HCT116 (cell line): ENCODE results near the gene CDK5R1. TPM values are rescaled to one million over a fixed set of nuclear protein-coding genes. Genes with fewer than 3 reads are reported as not detected.
"Not testable (repeated sequence)": the region's sequence is repeated elsewhere in the genome, so short reads cannot be mapped to it uniquely, and the experiment has no call there.

Source experiments
- ATAC-seq: fragments of 200-7000 bp; cut with Tn5 transposase; 2 replicates; pipeline ENCODE4 v1.9.1; 2020; ENCODE audit warnings: mild to moderate bottlenecking, moderate library complexity
- BruUV-seq: library from RNA; stranded (reverse); fragments of 400-500 nt; replicated peaks from 2 replicates; lab custom pipeline; 2021; lab: Mats Ljungman, UMichigan
- CTCF ChIA-PET: fragments of 300-600 bp; sonication (Branson Sonifier 250); formaldehyde crosslinking; loops from one replicate; lab custom pipeline; 2021; ENCODE audit warnings: antibody characterized with exemption; lab: Charles Lee
- POLR2A ChIA-PET: fragments of 300-600, 350-600 bp; sonication (Branson Sonifier 250); formaldehyde crosslinking; loops from one replicate; lab custom pipeline; 2021; ENCODE audit warnings: antibody characterized with exemption; lab: Charles Lee
- RAD21 ChIA-PET, 2 experiments: fragments of 300-600 bp; sonication (Branson Sonifier 250); formaldehyde crosslinking; loops; one replicate each; lab custom pipeline; 2023; ENCODE audit warnings: low total read pairs in 2 of 2; ENCODE audit not compliant: uncharacterized antibody in 2 of 2, unreplicated experiment in 2 of 2, low non-redundant PET in 1 of 2; lab: Charles Lee
- DNase-seq: peaks from one replicate; pipeline ENCODE4 v3.0.0-alpha.2; 2010; ENCODE audit warnings: low read depth, low spot score
- H2AFZ ChIP-seq: fragments of 200-600 bp; shearing (Covaris generic), sonication (generic); 2 replicates; pipeline ENCODE4 v1.6.1; 2017; ENCODE audit warnings: low read depth, mixed run types, mixed read lengths, antibody characterized with exemption, low read length; ENCODE audit not compliant: poor library complexity, severe bottlenecking
- H3K27ac ChIP-seq: 2 replicates; pipeline ENCODE4 v1.5.1; 2012; ENCODE audit warnings: low read depth, low read length
- H3K27me3 ChIP-seq: fragments of 200-600 bp; sonication (generic); 2 replicates; pipeline ENCODE4 v1.6.1; 2016; ENCODE audit warnings: mixed run types, low read length, mixed read lengths; ENCODE audit not compliant: insufficient read depth
- H3K36me3 ChIP-seq, 2 experiments: fragments of 200-500 bp in 1 of 2; fragments of 200-600 bp in 1 of 2; sonication (Bioruptor generic) in 1 of 2; sonication (generic) in 1 of 2; 2 replicates each; pipeline versions ENCODE4 v1.5.1 to v1.6.1; 2014 to 2016; ENCODE audit warnings: low read length in 2 of 2, inconsistent platforms in 1 of 2, mixed read lengths in 1 of 2, mixed run types in 1 of 2; ENCODE audit not compliant: insufficient read depth in 2 of 2, control insufficient read depth in 1 of 2
- H3K4me1 ChIP-seq, 2 experiments: fragments of 200-600 bp in 1 of 2; sonication (generic) in 1 of 2; 2 replicates each; pipeline versions ENCODE4 v1.5.1 to v1.6.1; 2012 to 2017; ENCODE audit warnings: low read length in 2 of 2, inconsistent platforms in 1 of 2, mild to moderate bottlenecking in 1 of 2, mixed read lengths in 1 of 2, mixed run types in 1 of 2, moderate library complexity in 1 of 2; ENCODE audit not compliant: insufficient read depth in 2 of 2, control insufficient read depth in 1 of 2
- H3K4me2 ChIP-seq: fragments of 200-600 bp; sonication (generic); 2 replicates; pipeline ENCODE4 v1.6.1; 2017; ENCODE audit warnings: mixed run types, low read length, mixed read lengths
- H3K4me3 ChIP-seq, 2 experiments: fragments of 200-600 bp in 1 of 2; sonication (generic) in 1 of 2; replicated peaks in 1 of 2; 2 replicates each; pipeline ENCODE4 v1.5.1; 2011 to 2016; ENCODE audit warnings: low read length in 2 of 2, control low read depth in 1 of 2, low read depth in 1 of 2, mild to moderate bottlenecking in 1 of 2, mixed read lengths in 1 of 2, mixed run types in 1 of 2
- H3K79me2 ChIP-seq: fragments of 200-600 bp; sonication (generic); 2 replicates; pipeline ENCODE4 v1.6.1; 2017; ENCODE audit warnings: mild to moderate bottlenecking, mixed run types, low read length, moderate library complexity, mixed read lengths; ENCODE audit not compliant: insufficient read depth
- H3K9ac ChIP-seq: fragments of 200-600 bp; sonication (generic); 2 replicates; pipeline ENCODE4 v1.6.1; 2016; ENCODE audit warnings: low read length, mixed read lengths
- H3K9me2 ChIP-seq: fragments of 200-600 bp; sonication (generic), shearing (Covaris generic); 2 replicates; pipeline ENCODE4 v1.6.1; 2017; ENCODE audit warnings: mixed run types, mild to moderate bottlenecking, moderate library complexity; ENCODE audit not compliant: insufficient read depth
- H3K9me3 ChIP-seq, 2 experiments: fragments of 200-500 bp in 1 of 2; fragments of 200-600 bp in 1 of 2; sonication (Bioruptor generic) in 1 of 2; sonication (generic) in 1 of 2; 2 replicates each; pipeline ENCODE4 v1.6.1; 2014 to 2017; ENCODE audit warnings: low read length in 2 of 2, mixed read lengths in 2 of 2, inconsistent platforms in 1 of 2, low read depth in 1 of 2, mild to moderate bottlenecking in 1 of 2, mixed run types in 1 of 2, moderate library complexity in 1 of 2; ENCODE audit not compliant: control insufficient read depth in 1 of 2, insufficient read depth in 1 of 2
- H4K20me1 ChIP-seq: fragments of 200-600 bp; sonication (generic), shearing (Covaris generic); 2 replicates; pipeline ENCODE4 v1.6.1; 2017; ENCODE audit warnings: mixed run types, mild to moderate bottlenecking, moderate library complexity; ENCODE audit not compliant: insufficient read depth
- ATF3 ChIP-seq: IDR thresholded peaks from 2 replicates; pipeline ENCODE4 v1.6.1; 2012
- CBX3 ChIP-seq: IDR thresholded peaks from 2 replicates; pipeline ENCODE4 v1.6.1; 2012; ENCODE audit warnings: low read depth
- CEBPB ChIP-seq: IDR thresholded peaks from 2 replicates; pipeline ENCODE4 v1.6.1; 2012; ENCODE audit warnings: low read depth
- CTCF ChIP-seq, 3 experiments: fragments of 200-600 bp in 1 of 3; sonication (generic) in 1 of 3; IDR thresholded peaks in 2 of 3; conservative IDR thresholded peaks in 1 of 3; 2 replicates each; pipeline ENCODE4 v1.5.1; 2012 to 2017; ENCODE audit warnings: low read depth in 2 of 3, low read length in 2 of 3, antibody characterized with exemption in 1 of 3, borderline replicate concordance in 1 of 3, control low read depth in 1 of 3, mild to moderate bottlenecking in 1 of 3, mixed read lengths in 1 of 3, mixed run types in 1 of 3, moderate library complexity in 1 of 3; ENCODE audit not compliant: insufficient read depth in 1 of 3
- EGR1 ChIP-seq: IDR thresholded peaks from 2 replicates; pipeline ENCODE4 v1.6.1; 2012; ENCODE audit warnings: low read depth
- ELF1 ChIP-seq: IDR thresholded peaks from 2 replicates; pipeline ENCODE4 v1.6.1; 2012; ENCODE audit warnings: low read depth, borderline replicate concordance
- FOSL1 ChIP-seq: IDR thresholded peaks from 2 replicates; pipeline ENCODE4 v1.6.1; 2012; ENCODE audit warnings: low read depth
- MAX ChIP-seq: IDR thresholded peaks from 2 replicates; pipeline ENCODE4 v1.6.1; 2012
- POLR2A ChIP-seq: IDR thresholded peaks from 2 replicates; pipeline ENCODE4 v1.7.0; 2011; ENCODE audit warnings: borderline replicate concordance; ENCODE audit not compliant: insufficient read depth, insufficient read length; ENCODE audit errors: extremely low read depth
- POLR2AphosphoS5 ChIP-seq: IDR thresholded peaks from 2 replicates; pipeline ENCODE4 v1.6.1; 2011; ENCODE audit warnings: mild to moderate bottlenecking, low read depth, low read length, moderate library complexity
- REST ChIP-seq: IDR thresholded peaks from 2 replicates; pipeline ENCODE4 v1.6.1; 2012; ENCODE audit warnings: low read depth
- SRF ChIP-seq: IDR thresholded peaks from 2 replicates; pipeline ENCODE4 v1.6.1; 2012; ENCODE audit warnings: low read depth
- YY1 ChIP-seq: IDR thresholded peaks from 2 replicates; pipeline ENCODE4 v1.6.1; 2011; ENCODE audit warnings: low read length, low read depth, moderate library complexity, mild to moderate bottlenecking; ENCODE audit not compliant: insufficient replicate concordance; ENCODE audit errors: extremely low read depth
- ZFX ChIP-seq: fragments of 450-650 bp; IDR thresholded peaks from 2 replicates; pipeline ENCODE4 v1.6.1; 2017
- ZNF274 ChIP-seq: fragments of 200-500 bp; sonication (Bioruptor generic); IDR thresholded peaks from 2 replicates; pipeline ENCODE4 v1.6.1; 2014; ENCODE audit warnings: mild to moderate bottlenecking, low read depth, low read length, inconsistent platforms
- intact Hi-C: fragments of 100-400 bp; cut with micrococcal nuclease; formaldehyde crosslinking; loops from 2 replicates; pipeline ENCODE4 v1.10.0; 2022
- total RNA-seq: library from RNA; stranded (reverse); gene quantifications from one replicate; pipeline ENCODE4 v1.2.1, GENCODE V29; 2021; ENCODE audit not compliant: unreplicated experiment

The CDK5R1 gene
- total RNA-seq, 1 experiment from 2014 or later, result 5.4 TPM

- H3K9me3 ChIP-seq, RAD21 ChIA-PET, H2AFZ ChIP-seq, H3K9ac ChIP-seq, POLR2A ChIA-PET, ATAC-seq, DNase-seq, H3K9me2 ChIP-seq, CTCF ChIA-PET, H3K4me3 ChIP-seq, BruUV-seq, H3K27ac ChIP-seq, H3K4me2 ChIP-seq, H3K27me3 ChIP-seq: not testable (repeated sequence)
- peaks cover 100% of the 10 kb centered on the region for H3K79me2 ChIP-seq
- intact Hi-C loops, result loop anchor here (10.0 kb wide), 1 partner anchor 64 kb away; no protein-coding TSS in a partner anchor
- H3K4me1 ChIP-seq, result peaks cover 9 to 13% of the 10 kb centered on the region in 2 experiments; a peak in 3 of 4 replicates
- H3K36me3 ChIP-seq, result peaks cover 66 to 74% of the 10 kb centered on the region in 2 experiments
- peaks cover 36% of the 10 kb centered on the region; the same call in 1 of the 2 replicates for H4K20me1 ChIP-seq
Observed at GRCh38 chr17:32450379-32450778, 36.4 kb upstream of the CDK5R1 start.

GRCh38 chr17:32451879-32452278 lies 34.9 kb upstream of the CDK5R1 start:
- no peaks in the 10 kb centered on the region for H3K9me3 ChIP-seq
- no peak for ATAC-seq
- no peak for DNase-seq
- peaks cover 31% of the 10 kb centered on the region; the same call in 1 of the 2 replicates for H4K20me1 ChIP-seq
- intact Hi-C loops, result loop anchor here (10.0 kb wide), 1 partner anchor 63 kb away; no protein-coding TSS in a partner anchor
- no peak overlapping the region for H3K27ac ChIP-seq
- H2AFZ ChIP-seq, result no peak overlapping the region
- H3K79me2 ChIP-seq, result peaks cover 99% of the 10 kb centered on the region
- RAD21 ChIA-PET, result no interaction called here
- no peak overlapping the region for H3K4me2 ChIP-seq
- no peak for TF ChIP-seq FOSL1
- TF ChIP-seq EGR1, result no peak
- no peak for TF ChIP-seq ZFX
- TF ChIP-seq ELF1, result no peak
- no peak for TF ChIP-seq POLR2AphosphoS5
- TF ChIP-seq SRF, result no peak
- TF ChIP-seq YY1, result no peak
- TF ChIP-seq CEBPB, result no peak
- TF ChIP-seq CBX3, result no peak
- no peak for TF ChIP-seq MAX
- TF ChIP-seq REST, result no peak
- no peak for TF ChIP-seq ATF3
- no peak for TF ChIP-seq POLR2A
- TF ChIP-seq CTCF (IDR thresholded peaks at IDR 0.05 in 2 of 3, conservative IDR thresholded peaks at IDR 0.05 in 1 of 3; ENCODE audit: borderline replicate concordance in 1 of 3, insufficient read depth in 1 of 3, low read depth in 2 of 3, low read length in 2 of 3), result no peak
- TF ChIP-seq ZNF274, result no peak
- CTCF ChIA-PET, result no interaction called here
- H3K36me3 ChIP-seq, result peaks cover 72 to 79% of the 10 kb centered on the region in 2 experiments
- no peaks in the 10 kb centered on the region for H3K9me2 ChIP-seq
- H3K4me3 ChIP-seq, result no peak overlapping the region
- POLR2A ChIA-PET, result no interaction called here
- H3K4me1 ChIP-seq, result no peaks in the 10 kb centered on the region
- H3K9ac ChIP-seq, result no peak overlapping the region
- no TSS peak for BruUV-seq
- H3K27me3 ChIP-seq, result no peaks in the 10 kb centered on the region
